Superior temporal gyrus (tissue), 1 donor: ENCODE data around the gene PDRG1.

Experiments
- DNase-seq: peaks from one replicate; pipeline ENCODE4 v3.0.0-alpha.2; 2016; ENCODE audit errors: extremely low spot score

The PDRG1 gene

DNA sequence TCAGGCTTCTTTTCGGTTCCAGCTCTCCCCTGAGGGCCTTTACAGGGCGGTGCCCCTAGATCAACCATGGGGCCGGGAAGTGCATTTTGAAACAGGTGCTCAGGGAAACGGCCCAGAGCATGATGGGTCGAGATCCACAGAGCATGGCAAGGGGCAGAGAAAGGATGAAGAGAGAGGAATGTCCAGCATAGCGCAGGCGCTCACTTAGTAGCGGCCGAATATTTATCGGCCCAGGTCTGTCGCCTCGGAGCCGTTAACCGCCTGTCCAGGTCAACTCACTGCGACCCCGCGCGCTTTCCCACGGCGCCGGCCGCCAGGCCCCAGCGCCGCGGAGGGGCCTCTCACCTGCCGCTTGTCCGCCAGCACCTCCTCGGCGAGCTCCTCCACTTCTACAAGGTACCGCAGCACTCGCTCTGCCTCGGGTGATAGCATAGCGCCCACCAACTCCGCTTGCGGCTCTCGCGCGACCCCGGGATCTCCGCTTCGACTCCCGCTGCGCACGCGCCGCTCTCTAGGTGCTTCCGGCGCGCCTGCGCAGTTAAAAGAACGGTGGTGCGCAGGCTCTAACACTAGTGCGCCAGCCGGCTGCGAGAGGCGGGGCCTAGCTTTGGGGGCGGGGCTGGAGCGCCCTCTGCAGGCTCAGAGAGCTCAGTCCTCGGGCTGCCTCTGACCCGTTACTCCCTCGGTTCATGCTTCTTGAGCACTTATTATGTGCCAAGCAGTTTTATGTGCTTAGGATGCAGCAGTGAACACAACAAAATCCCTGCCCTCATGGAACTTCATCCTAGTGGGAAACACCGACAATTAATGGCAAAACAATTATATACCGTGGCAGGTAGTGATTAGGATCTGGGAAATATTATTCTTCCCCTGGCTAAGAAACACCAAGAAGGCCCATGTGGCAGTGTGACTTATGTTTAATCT is at the start of gene PDRG1:
PDRG1 (minus strand) TSS at position 517 of the 924 bp plus-strand sequence; CDS start at position 432, 85 bp downstream.
- DNase-seq, result peak; percentile 95

DNA sequence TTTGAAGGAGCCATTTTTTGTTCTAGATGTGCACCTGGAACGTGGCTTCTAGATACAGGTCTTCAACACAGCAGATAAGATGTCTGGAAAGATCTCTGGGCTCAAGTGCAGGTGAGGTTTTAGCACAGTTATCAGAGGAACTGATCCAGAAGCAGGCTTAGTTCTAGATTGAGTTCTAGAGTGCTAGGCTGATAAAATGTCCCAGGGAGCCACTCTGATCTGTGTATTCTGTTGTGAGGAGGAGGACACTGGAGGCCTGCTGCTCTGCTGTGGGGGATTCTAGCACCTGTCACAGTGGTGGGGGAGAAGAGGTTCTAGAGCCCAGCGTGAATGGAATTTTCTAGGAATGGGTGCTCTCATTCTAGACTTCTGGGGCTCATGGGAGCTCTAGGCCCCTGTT is 46.4 kb upstream of the PDRG1 start:
- no peak for DNase-seq

DNA sequence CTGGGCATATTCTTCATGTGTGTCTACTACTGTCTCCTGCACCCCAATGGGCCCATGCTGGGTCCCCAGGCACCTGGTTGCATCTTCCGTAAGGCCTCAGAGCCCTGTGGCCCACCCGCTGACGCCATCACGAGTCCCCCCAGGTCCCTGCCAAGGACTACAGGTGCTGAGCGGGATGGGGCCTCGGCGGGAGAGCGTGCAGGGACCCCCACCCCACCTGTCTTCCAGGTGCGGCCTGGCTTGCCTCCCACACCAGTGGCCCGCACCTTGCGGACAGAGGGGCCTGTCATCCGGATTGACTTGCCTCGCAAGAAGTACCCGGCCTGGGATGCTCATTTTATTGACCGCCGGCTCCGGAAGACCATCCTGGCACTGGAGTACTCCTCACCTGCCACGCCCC is 45.1 kb upstream of the PDRG1 start:
- no peak for DNase-seq

GRCh38 chr20:31992086-31992485 is 40.2 kb upstream of the PDRG1 start:
- no peak for DNase-seq

DNA sequence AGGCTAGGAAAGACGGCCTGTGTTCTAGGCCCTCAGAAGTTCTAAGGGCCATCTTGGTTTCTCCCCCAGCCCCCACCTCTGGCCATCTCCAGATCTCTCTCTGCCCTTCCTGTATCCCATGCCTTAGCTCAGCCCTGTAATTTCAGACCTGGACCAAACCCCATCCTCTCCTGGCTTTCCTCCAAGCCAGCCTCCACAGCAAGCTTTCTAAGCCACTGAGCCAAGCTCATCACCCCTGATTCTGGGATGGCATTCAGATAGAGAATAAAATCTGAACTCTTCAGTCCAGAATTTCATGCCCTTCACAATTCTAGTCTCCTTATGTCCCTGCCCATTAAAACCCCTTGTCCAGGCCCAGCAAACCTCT is 39.5 kb upstream of the PDRG1 start:
- DNase-seq, result no peak

GRCh38 chr20:31990641-31991338 is 38.9 kb upstream of the PDRG1 start:
- no peak for DNase-seq

GRCh38 chr20:31989030-31989645 is 37.3 kb upstream of the PDRG1 start:
- no peak for DNase-seq

DNA sequence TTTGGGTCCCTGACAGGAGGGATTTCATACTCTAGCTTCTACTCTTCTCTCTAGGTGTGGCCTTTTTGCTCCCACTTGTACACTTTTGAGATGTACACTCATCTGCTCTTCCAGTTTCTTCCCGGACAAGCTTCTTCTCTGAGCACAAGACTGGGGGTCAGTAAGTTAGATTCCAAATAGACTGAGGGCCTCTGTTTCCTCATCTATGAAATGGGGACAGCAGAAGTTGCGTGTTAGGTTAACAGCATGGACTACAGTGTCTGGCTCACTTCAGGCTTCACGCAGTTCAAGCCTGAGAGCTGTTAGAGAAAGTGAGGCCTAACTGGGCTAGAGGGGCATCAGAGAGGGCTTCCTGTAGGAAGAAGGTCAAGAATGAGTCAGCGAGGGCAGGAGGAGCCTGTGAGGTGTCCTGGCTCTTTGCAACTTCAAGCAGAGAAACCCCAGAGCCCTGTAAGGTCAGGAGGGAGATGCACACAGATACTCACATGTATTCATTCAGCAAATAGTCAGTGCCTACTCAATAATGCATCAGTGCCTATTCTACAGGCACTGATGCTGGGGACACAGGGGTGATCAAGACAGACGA is 36.7 kb upstream of the PDRG1 start:
- no peak for DNase-seq

- no peak for DNase-seq
Observed at GRCh38 chr20:31987744-31988143, 35.9 kb upstream of the PDRG1 start.

- no peak for DNase-seq
Observed at GRCh38 chr20:31984981-31985471, 33.2 kb upstream of the PDRG1 start.

GRCh38 chr20:31981784-31982183 is 29.9 kb upstream of the PDRG1 start:
- no peak for DNase-seq

- DNase-seq, result no peak
Observed at GRCh38 chr20:31979713-31980426, 28.0 kb upstream of the PDRG1 start.

- no peak for DNase-seq
Observed at GRCh38 chr20:31977080-31977479, 25.2 kb upstream of the PDRG1 start.

- DNase-seq, result no peak
Observed at GRCh38 chr20:31975874-31976273, 24.0 kb upstream of the PDRG1 start.

GRCh38 chr20:31974951-31975487 is 23.2 kb upstream of the PDRG1 start:
- DNase-seq, result no peak

- DNase-seq, result no peak
Observed at GRCh38 chr20:31974296-31974695, 22.4 kb upstream of the PDRG1 start.

- no peak for DNase-seq
Observed at GRCh38 chr20:31972471-31973021, 20.7 kb upstream of the PDRG1 start.

DNA sequence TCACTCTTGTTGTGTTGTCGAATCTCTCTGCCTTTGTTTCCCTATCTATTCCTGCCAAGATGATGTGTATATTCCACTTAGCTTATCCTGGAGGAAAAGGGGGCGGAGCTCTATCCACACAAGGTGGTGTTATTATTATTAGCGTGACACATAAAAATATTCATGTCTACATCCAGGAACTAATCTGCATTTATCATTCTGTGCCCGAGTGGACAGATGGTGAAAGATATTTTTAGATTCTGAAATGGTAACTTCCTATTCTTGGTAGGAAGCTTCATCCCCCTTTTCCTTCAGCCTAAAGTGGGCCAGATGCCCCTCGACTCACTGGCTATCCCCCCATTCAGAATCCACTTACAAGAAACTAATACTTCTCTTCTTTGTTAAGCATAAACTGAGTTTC is 18.1 kb upstream of the PDRG1 start:
- DNase-seq, result no peak

DNA sequence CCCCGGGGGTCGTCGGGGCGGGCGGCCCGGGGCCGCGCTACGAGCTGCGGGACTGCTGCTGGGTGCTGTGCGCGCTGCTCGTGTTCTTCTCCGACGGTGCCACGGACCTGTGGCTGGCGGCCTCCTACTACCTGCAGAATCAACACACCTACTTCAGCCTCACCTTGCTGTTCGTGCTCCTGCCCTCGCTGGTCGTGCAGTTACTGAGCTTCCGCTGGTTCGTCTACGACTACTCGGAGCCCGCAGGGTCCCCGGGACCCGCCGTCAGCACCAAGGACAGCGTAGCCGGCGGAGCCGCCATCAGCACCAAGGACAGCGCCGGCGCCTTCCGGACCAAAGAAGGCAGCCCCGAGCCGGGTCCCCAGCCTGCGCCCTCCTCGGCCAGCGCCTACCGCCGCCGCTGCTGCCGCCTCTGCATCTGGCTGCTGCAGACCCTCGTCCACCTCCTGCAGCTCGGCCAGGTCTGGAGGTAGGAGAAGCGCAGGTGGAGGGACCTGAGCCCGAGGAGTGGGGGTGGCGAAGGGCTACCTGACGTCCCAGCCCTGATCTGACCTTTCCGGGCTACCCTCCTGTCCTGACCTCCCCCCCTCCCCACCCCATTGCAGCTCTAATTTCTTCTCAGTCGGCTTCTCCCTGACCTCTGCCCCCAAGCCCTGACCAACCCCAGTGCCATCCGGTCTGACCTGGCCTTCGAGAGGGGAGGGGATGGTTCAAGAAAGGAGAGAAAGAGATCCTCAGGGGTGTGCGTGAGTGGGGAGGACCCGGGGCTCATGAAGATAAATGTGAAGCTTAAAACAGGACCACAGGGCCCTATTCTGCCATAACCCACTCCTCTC is 16.7 kb upstream of the PDRG1 start:
- DNase-seq, result peak; percentile 51

DNA sequence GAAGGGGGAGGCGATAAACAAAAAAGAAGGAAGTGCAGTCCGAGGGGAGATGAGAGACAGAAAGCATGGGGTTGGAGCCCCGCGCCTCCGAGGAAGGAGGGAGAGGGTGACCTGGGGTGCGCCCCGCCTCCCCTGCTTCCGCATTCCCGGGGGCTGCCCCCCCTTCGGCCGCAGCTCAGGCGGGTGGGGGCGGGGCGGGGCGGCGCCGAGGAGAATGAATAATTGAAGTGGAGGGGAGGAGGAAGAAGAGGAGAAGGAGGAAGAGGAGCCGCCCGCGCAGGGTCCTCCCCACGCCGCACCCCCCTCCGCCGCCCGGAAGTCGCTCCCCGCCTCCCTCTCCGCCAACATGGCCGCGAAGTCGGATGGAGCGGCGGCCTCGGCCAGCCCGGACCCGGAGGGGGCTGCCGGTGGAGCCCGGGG is 16.0 kb upstream of the PDRG1 start, which contains the start of gene XKR7:
XKR7 (plus strand) TSS at position 322 of the 420 bp plus-strand sequence; CDS start at position 347, 25 bp downstream.
- DNase-seq, result no peak
